Stimulated activated CD8-positive, alpha-beta memory T cell treated with anti-CD3 and anti-CD28 coated beads, Interleukin-15, amount 100 ng/mL, for 1 hour (primary cell): ENCODE results near the gene GNA14.
"Not testable (repeated sequence)": the region's sequence is repeated elsewhere in the genome, so short reads cannot be mapped to it uniquely, and the experiment has no call there.

ENCODE experiments used
- DNase-seq: peaks from one replicate; pipeline ENCODE4 v3.0.0-alpha.2; 2020; ENCODE audit warnings: low read depth

Gene GNA14

GRCh38 chr9:77449240-77450084 is 198.7 kb downstream of the GNA14 start:
- DNase-seq: no peak

GRCh38 chr9:77447646-77448045 is 200.5 kb downstream of the GNA14 start:
- no peak for DNase-seq

- DNase-seq: no peak
These were observed 205.7 kb downstream of the GNA14 start for GRCh38 chr9:77442436-77442835.

- DNase-seq: not testable (repeated sequence)
These were observed 207.0 kb downstream of the GNA14 start for GRCh38 chr9:77441124-77441523.

GRCh38 chr9:77440057-77440456 is 208.1 kb downstream of the GNA14 start:
- no peak for DNase-seq

GRCh38 chr9:77438653-77439052 is 209.5 kb downstream of the GNA14 start:
- DNase-seq: no peak

GRCh38 chr9:77435688-77436087 is 212.4 kb downstream of the GNA14 start:
- no peak for DNase-seq

- no peak for DNase-seq
These were observed 212.8 kb downstream of the GNA14 start for GRCh38 chr9:77435277-77435676.

GRCh38 chr9:77433675-77434445 is 214.3 kb downstream of the GNA14 start:
- DNase-seq: no peak

GRCh38 chr9:77432053-77432452 is 216.1 kb downstream of the GNA14 start:
- no peak for DNase-seq

- no peak for DNase-seq
These were observed 218.2 kb downstream of the GNA14 start for GRCh38 chr9:77429928-77430327.

- DNase-seq: no peak
These were observed 220.7 kb downstream of the GNA14 start for GRCh38 chr9:77427256-77427927.

- DNase-seq: no peak
These were observed 221.4 kb downstream of the GNA14 start for GRCh38 chr9:77426712-77427111.

GRCh38 chr9:77424993-77425392 is 223.1 kb downstream of the GNA14 start:
- DNase-seq: no peak

GRCh38 chr9:77423841-77424240 is 224.3 kb downstream of the GNA14 start:
- no peak for DNase-seq

GRCh38 chr9:77422969-77423368 is 225.2 kb downstream of the GNA14 start:
- DNase-seq: no peak

- DNase-seq: no peak
These were observed 226.4 kb downstream of the GNA14 start for GRCh38 chr9:77421506-77422265.

GRCh38 chr9:77420641-77421040 is 227.5 kb downstream of the GNA14 start:
- no peak for DNase-seq

GRCh38 chr9:77418226-77418625 is 229.9 kb downstream of the GNA14 start:
- DNase-seq: no peak

GRCh38 chr9:77417566-77417965 is 230.6 kb downstream of the GNA14 start:
- no peak for DNase-seq

- DNase-seq: not testable (repeated sequence)
These were observed 239.6 kb downstream of the GNA14 start for GRCh38 chr9:77408521-77408920.

GRCh38 chr9:77403239-77403638 is 244.9 kb downstream of the GNA14 start:
- DNase-seq: no peak
